IMR-90 (cell line): Measurements from ENCODE around the gene TTLL11. TPM values are rescaled to one million over a fixed set of nuclear protein-coding genes. Genes with fewer than 3 reads are reported as not detected.
A peak's percentile ranks its signal among the peaks of the same experiment; 100 is the strongest.

Source experiments
- ATAC-seq: fragments of 200-7000 bp; cut with Tn5 transposase; 2 replicates; pipeline ENCODE4 v1.9.1; 2020; ENCODE audit warnings: low read depth, mild to moderate bottlenecking, moderate library complexity
- BruUV-seq: library from RNA; stranded (reverse); fragments of 400-500 nt; replicated peaks from 2 replicates; lab custom pipeline; 2021; lab: Mats Ljungman, UMichigan
- CTCF ChIA-PET: fragments of 300-600 bp; formaldehyde crosslinking; extraction: SDS; loops from one replicate; lab custom pipeline; 2021; ENCODE audit warnings: antibody characterized with exemption; lab: Yijun Ruan, JAX
- POLR2A ChIA-PET: fragments of 300-600 bp; sonication (Branson Sonifier 250); formaldehyde crosslinking; loops from one replicate; lab custom pipeline; 2022; ENCODE audit warnings: antibody characterized with exemption; ENCODE audit not compliant: unreplicated experiment; lab: Charles Lee
- DNase-seq: peaks from one replicate; pipeline ENCODE4 v3.0.0; 2013
- H2AFZ ChIP-seq: replicated peaks from 2 replicates; pipeline ENCODE3; 2013; ENCODE audit warnings: low read length, mild to moderate bottlenecking; ENCODE audit not compliant: poor library complexity
- H2AK5ac ChIP-seq: 2 replicates; pipeline ENCODE4 v1.6.1; 2013; ENCODE audit warnings: low read depth, low read length, inconsistent platforms
- H2AK9ac ChIP-seq: replicated peaks from 2 replicates; pipeline ENCODE3; 2013; ENCODE audit warnings: mild to moderate bottlenecking, low read depth, low read length, moderate library complexity; ENCODE audit not compliant: poor library complexity
- H2BK120ac ChIP-seq: 2 replicates; pipeline ENCODE4 v1.6.1; 2013; ENCODE audit warnings: low read depth, low read length, inconsistent platforms
- H2BK15ac ChIP-seq: 3 replicates; pipeline ENCODE4 v1.6.1; 2013; ENCODE audit warnings: low read depth, low read length, inconsistent platforms
- H2BK20ac ChIP-seq: 2 replicates; pipeline ENCODE4 v1.6.1; 2013; ENCODE audit warnings: low read depth, mild to moderate bottlenecking, inconsistent platforms, low read length, moderate library complexity
- H2BK5ac ChIP-seq: 2 replicates; pipeline ENCODE4 v1.6.1; 2013; ENCODE audit warnings: mild to moderate bottlenecking, low read depth, low read length, inconsistent platforms; ENCODE audit not compliant: poor library complexity, severe bottlenecking
- H3K14ac ChIP-seq: replicated peaks from 2 replicates; pipeline ENCODE4 v1.6.1; 2013; ENCODE audit warnings: low read depth, low read length, inconsistent platforms
- H3K18ac ChIP-seq: 2 replicates; pipeline ENCODE4 v1.6.1; 2013; ENCODE audit warnings: low read depth, low read length, control low read depth
- H3K23ac ChIP-seq: 2 replicates; pipeline ENCODE4 v1.6.1; 2013; ENCODE audit warnings: low read depth, low read length, inconsistent platforms
- H3K27ac ChIP-seq: 2 replicates; pipeline ENCODE4 v1.5.1; 2013; ENCODE audit warnings: mild to moderate bottlenecking, control low read depth, low read length; ENCODE audit not compliant: insufficient read depth
- H3K27me3 ChIP-seq: 2 replicates; pipeline ENCODE4 v1.6.1; 2013; ENCODE audit warnings: low read length; ENCODE audit not compliant: control insufficient read depth, insufficient read depth
- H3K36me3 ChIP-seq: 2 replicates; pipeline ENCODE4 v1.6.1; 2013; ENCODE audit warnings: low read length, mixed read lengths; ENCODE audit not compliant: control insufficient read depth, insufficient read depth
- H3K4ac ChIP-seq: 2 replicates; pipeline ENCODE4 v1.6.1; 2013; ENCODE audit warnings: low read depth, low read length, inconsistent platforms
- H3K4me1 ChIP-seq: 2 replicates; pipeline ENCODE4 v1.6.1; 2013; ENCODE audit warnings: low read length, mixed read lengths; ENCODE audit not compliant: control insufficient read depth, insufficient read depth
- H3K4me2 ChIP-seq: 2 replicates; pipeline ENCODE4 v1.6.1; 2013; ENCODE audit warnings: low read depth, mild to moderate bottlenecking, control low read depth, low read length, moderate library complexity
- H3K4me3 ChIP-seq: 2 replicates; pipeline ENCODE4 v1.5.1; 2013; ENCODE audit warnings: low read depth, mild to moderate bottlenecking, control low read depth, low read length, moderate library complexity; ENCODE audit not compliant: insufficient read depth
- H3K56ac ChIP-seq: 2 replicates; pipeline ENCODE4 v1.6.1; 2013; ENCODE audit warnings: low read length, inconsistent platforms; ENCODE audit not compliant: insufficient read depth; ENCODE audit errors: extremely low read depth
- H3K79me1 ChIP-seq, 2 experiments: 2 replicates each; pipeline ENCODE4 v1.6.1; 2013; ENCODE audit warnings: low read length in 2 of 2, inconsistent platforms in 1 of 2, low read depth in 1 of 2
- H3K9ac ChIP-seq: 2 replicates; pipeline ENCODE4 v1.6.1; 2013; ENCODE audit warnings: low read depth, low read length, control low read depth
- H3K9me1 ChIP-seq: 2 replicates; pipeline ENCODE4 v1.6.1; 2013; ENCODE audit warnings: low read length, inconsistent platforms; ENCODE audit not compliant: insufficient read depth
- H3K9me3 ChIP-seq: 2 replicates; pipeline ENCODE4 v1.6.1; 2013; ENCODE audit warnings: low read length; ENCODE audit not compliant: control insufficient read depth, insufficient read depth
- H4K20me1 ChIP-seq: 2 replicates; pipeline ENCODE4 v1.6.1; 2013; ENCODE audit warnings: low read length, inconsistent platforms; ENCODE audit not compliant: insufficient read depth
- H4K5ac ChIP-seq: 2 replicates; pipeline ENCODE4 v1.6.1; 2013; ENCODE audit warnings: mild to moderate bottlenecking, low read depth, low read length, control low read depth
- H4K8ac ChIP-seq, 2 experiments: 2 replicates each; pipeline ENCODE4 v1.6.1; 2013; ENCODE audit warnings: low read depth in 2 of 2, low read length in 2 of 2, control low read depth in 1 of 2, inconsistent platforms in 1 of 2
- H4K91ac ChIP-seq: 2 replicates; pipeline ENCODE4 v1.6.1; 2013; ENCODE audit warnings: low read depth, low read length, inconsistent platforms; ENCODE audit not compliant: insufficient read depth
- BHLHE40 ChIP-seq: fragments of 150-350 bp; IDR thresholded peaks from 2 replicates; pipeline ENCODE4 v1.6.1; 2016; ENCODE audit warnings: mild to moderate bottlenecking, low read depth, low read length
- CHD1 ChIP-seq: IDR thresholded peaks from 2 replicates; pipeline ENCODE4 v1.6.1; 2012; ENCODE audit warnings: low read depth, low read length, improper control_type of control experiment
- ELK1 ChIP-seq: fragments of 150-350 bp; IDR thresholded peaks from 2 replicates; pipeline ENCODE4 v1.6.1; 2016; ENCODE audit warnings: low read depth, mild to moderate bottlenecking, low read length, moderate library complexity, borderline replicate concordance
- FOS ChIP-seq: fragments of 150-350 bp; IDR thresholded peaks from 2 replicates; pipeline ENCODE4 v1.6.1; 2016; ENCODE audit warnings: low read depth, low read length
- MAFK ChIP-seq: IDR thresholded peaks from 2 replicates; pipeline ENCODE4 v1.6.1; 2012; ENCODE audit warnings: low read depth, low read length, improper control_type of control experiment
- MAZ ChIP-seq: IDR thresholded peaks from 2 replicates; pipeline ENCODE4 v1.6.1; 2012; ENCODE audit warnings: low read depth, mild to moderate bottlenecking, low read length, improper control_type of control experiment, moderate library complexity, borderline replicate concordance
- MXI1 ChIP-seq: IDR thresholded peaks from 2 replicates; pipeline ENCODE4 v1.6.1; 2012; ENCODE audit warnings: low read depth, mild to moderate bottlenecking, low read length, moderate library complexity, borderline replicate concordance
- NFE2L2 ChIP-seq: fragments of 150-350 bp; IDR thresholded peaks from 2 replicates; pipeline ENCODE4 v1.6.1; 2016; ENCODE audit warnings: low read depth, mild to moderate bottlenecking, low read length
- POLR2A ChIP-seq: IDR thresholded peaks from 2 replicates; pipeline ENCODE4 v1.6.1; 2012; ENCODE audit warnings: mild to moderate bottlenecking, low read depth, low read length
- RAD21 ChIP-seq: IDR thresholded peaks from 2 replicates; pipeline ENCODE4 v1.6.1; 2012; ENCODE audit warnings: low read length, improper control_type of control experiment
- RCOR1 ChIP-seq: IDR thresholded peaks from 2 replicates; pipeline ENCODE4 v1.6.1; 2012; ENCODE audit warnings: mild to moderate bottlenecking, low read length, improper control_type of control experiment; ENCODE audit not compliant: insufficient replicate concordance
- SMC3 ChIP-seq: fragments of 150-350 bp; IDR thresholded peaks from 2 replicates; pipeline ENCODE4 v1.6.1; 2016; ENCODE audit warnings: low read depth, mild to moderate bottlenecking, antibody characterized with exemption, low read length, moderate library complexity
- USF2 ChIP-seq: fragments of 150-350 bp; IDR thresholded peaks from 2 replicates; pipeline ENCODE4 v1.6.1; 2017; ENCODE audit warnings: mild to moderate bottlenecking, antibody characterized with exemption, low read length, low read depth
- WGBS, 2 experiments: methylation state at CpG; one replicate each; pipeline versions ENCODE4 v1.1.5 to v1.1.7; 2013; ENCODE audit warnings: missing lambda C conversion rate in 2 of 2; ENCODE audit not compliant: insufficient read length in 1 of 2; ENCODE audit errors: extremely low coverage in 2 of 2; 5-methylcytosine and 5-hydroxymethylcytosine counted together
- dilution Hi-C: fragments of 300-500 bp; cut with HindIII; formaldehyde crosslinking; loops from one replicate; pipeline ENCODE4 v1.14.3; 2018; ENCODE audit warnings: low sequenced_read_pairs; ENCODE audit not compliant: unreplicated experiment
- in situ Hi-C: fragments of 300-500 bp; cut with MboI; formaldehyde crosslinking; loops from 3 replicates; pipeline ENCODE4 v1.14.3; 2019; ENCODE audit warnings: low sequenced_read_pairs, inconsistent platforms, mixed read lengths
- intact Hi-C: fragments of 100-400 bp; cut with micrococcal nuclease; formaldehyde crosslinking; loops from 2 replicates; pipeline ENCODE4 v1.10.0; 2022
- polyA plus RNA-seq, 3 experiments: library from polyadenylated mRNA; depleted of rRNA; stranded (reverse); fragments of >200 nt; gene quantifications; 2 replicates each; pipeline ENCODE4 v1.2.3, GENCODE V29; 2012; ENCODE audit warnings: low replicate concordance in 1 of 3
- total RNA-seq: library from RNA; depleted of rRNA; stranded (reverse); fragments of >200 nt; gene quantifications from 2 replicates; pipeline ENCODE4 v1.2.3, GENCODE V29; 2012

The TTLL11 gene
- total and polyA plus RNA-seq, 2 of the 4 experiments (the other 2 are of a cell fraction): 2.0 to 4.6 TPM

GRCh38 chr9:121815084-121815483 is 278.0 kb downstream of the TTLL11 start (continued):
- TF ChIP-seq RAD21: no peak
- TF ChIP-seq ELK1: no peak
- TF ChIP-seq RCOR1: no peak
- no peak for TF ChIP-seq FOS
- TF ChIP-seq MAFK: no peak

- intact Hi-C loops (no loop called here), dilution Hi-C loops (no loop called here), in situ Hi-C loops (no loop called here)
- no peak for TF ChIP-seq SMC3
- TF ChIP-seq POLR2A: no peak
- TF ChIP-seq MAZ: no peak
- no peak for TF ChIP-seq RAD21
- no peak for TF ChIP-seq RCOR1
- no peak for TF ChIP-seq MXI1
- TF ChIP-seq NFE2L2: no peak
- TF ChIP-seq USF2: no peak
- TF ChIP-seq ELK1: no peak
- no peak for TF ChIP-seq BHLHE40
- TF ChIP-seq CHD1: no peak
- WGBS, 2 experiments: 80% methylated on average over 1 of the region's 11 CpGs; no CpG with 5 or more reads in 1 of the 2 experiments
- no peak overlapping the region for H3K56ac ChIP-seq
- no peak overlapping the region for H3K4me2 ChIP-seq
- H2BK120ac ChIP-seq: no peak overlapping the region
- CTCF ChIA-PET: no interaction called here
- no peak overlapping the region for H3K27ac ChIP-seq
- no peaks in the 10 kb centered on the region for H3K36me3 ChIP-seq
- H3K79me1 ChIP-seq: no peaks in the 10 kb centered on the region
- H3K14ac ChIP-seq: no peak overlapping the region
- ATAC-seq: no peak
- H3K27me3 ChIP-seq: peaks cover 13% of the 10 kb centered on the region; the same call in 1 of the 2 replicates
- no peak overlapping the region for H3K4ac ChIP-seq
- H2BK15ac ChIP-seq: no peak overlapping the region
- POLR2A ChIA-PET: no interaction called here
- no peak overlapping the region for H4K5ac ChIP-seq
- no peaks in the 10 kb centered on the region; the same call in 1 of the 2 replicates for H3K9me1 ChIP-seq
- H2AFZ ChIP-seq: peak overlapping the region; percentile 10
- no peaks in the 10 kb centered on the region for H3K9me3 ChIP-seq
- H3K4me1 ChIP-seq: peaks cover 3% of the 10 kb centered on the region; the same call in 1 of the 2 replicates
- H2BK20ac ChIP-seq: no peak overlapping the region
- H3K9ac ChIP-seq: no peak overlapping the region
- no peak overlapping the region for H4K8ac ChIP-seq
- H2AK9ac ChIP-seq: peak overlapping the region; percentile 53
- no peak overlapping the region for H3K23ac ChIP-seq
- H3K4me3 ChIP-seq: no peak overlapping the region
- H3K18ac ChIP-seq: no peak overlapping the region
- H2BK5ac ChIP-seq: no peak overlapping the region
- no peak overlapping the region for H2AK5ac ChIP-seq
- H4K20me1 ChIP-seq: no peaks in the 10 kb centered on the region
- no TSS peak for BruUV-seq
- DNase-seq: no peak
- H4K91ac ChIP-seq: no peak overlapping the region
Observed at GRCh38 chr9:121814594-121814993, 278.5 kb downstream of the TTLL11 start.
